ENCODE measurements around the gene LMOD3. TPM values are rescaled to one million over a fixed set of nuclear protein-coding genes. Genes with fewer than 3 reads are reported as not detected.

LMOD3 gene
- total RNA-seq, 1 donor from 2014 or later, result not detected

DNA sequence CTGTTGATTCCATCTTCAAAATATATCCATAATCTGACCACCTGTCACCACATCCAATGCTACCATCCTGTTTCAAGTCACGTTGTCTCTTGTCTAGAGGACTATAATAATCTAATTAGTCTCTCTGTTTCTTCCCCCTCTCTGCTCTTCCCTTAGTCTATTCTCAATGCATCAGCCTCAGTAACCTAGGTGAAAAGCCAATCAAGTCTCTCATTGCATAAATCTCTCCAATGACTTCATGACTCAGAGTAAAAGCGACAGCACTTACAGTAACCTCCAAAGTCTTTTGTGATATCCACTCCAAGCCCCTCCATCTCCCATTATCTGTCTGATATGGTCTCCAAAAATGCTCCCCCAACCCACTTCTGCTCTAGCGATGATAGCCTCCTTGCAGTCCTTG is 49.5 kb downstream of the LMOD3 start:
- Mint-ChIP-seq H3K4me1 (ENCODE audit: low read depth, unreplicated experiment) (peaks cover 5% of the 10 kb centered on the region), H3K4me3 (ENCODE audit: unreplicated experiment) (no peak overlapping the region), H3K27me3 (ENCODE audit: unreplicated experiment) (no peaks in the 10 kb centered on the region), H3K36me3 (ENCODE audit: unreplicated experiment) (no peaks in the 10 kb centered on the region), H3K9me3 (ENCODE audit: unreplicated experiment) (no peaks in the 10 kb centered on the region), H3K27ac (ENCODE audit: unreplicated experiment) (no peak overlapping the region)
- no peak for DNase-seq
- TF ChIP-seq, protein P1, sequence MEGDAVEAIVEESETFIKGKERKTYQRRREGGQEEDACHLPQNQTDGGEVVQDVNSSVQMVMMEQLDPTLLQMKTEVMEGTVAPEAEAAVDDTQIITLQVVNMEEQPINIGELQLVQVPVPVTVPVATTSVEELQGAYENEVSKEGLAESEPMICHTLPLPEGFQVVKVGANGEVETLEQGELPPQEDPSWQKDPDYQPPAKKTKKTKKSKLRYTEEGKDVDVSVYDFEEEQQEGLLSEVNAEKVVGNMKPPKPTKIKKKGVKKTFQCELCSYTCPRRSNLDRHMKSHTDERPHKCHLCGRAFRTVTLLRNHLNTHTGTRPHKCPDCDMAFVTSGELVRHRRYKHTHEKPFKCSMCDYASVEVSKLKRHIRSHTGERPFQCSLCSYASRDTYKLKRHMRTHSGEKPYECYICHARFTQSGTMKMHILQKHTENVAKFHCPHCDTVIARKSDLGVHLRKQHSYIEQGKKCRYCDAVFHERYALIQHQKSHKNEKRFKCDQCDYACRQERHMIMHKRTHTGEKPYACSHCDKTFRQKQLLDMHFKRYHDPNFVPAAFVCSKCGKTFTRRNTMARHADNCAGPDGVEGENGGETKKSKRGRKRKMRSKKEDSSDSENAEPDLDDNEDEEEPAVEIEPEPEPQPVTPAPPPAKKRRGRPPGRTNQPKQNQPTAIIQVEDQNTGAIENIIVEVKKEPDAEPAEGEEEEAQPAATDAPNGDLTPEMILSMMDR (IDR thresholded peaks at IDR 0.05; ENCODE audit: partially characterized antibody, unreplicated experiment), result no peak

DNA sequence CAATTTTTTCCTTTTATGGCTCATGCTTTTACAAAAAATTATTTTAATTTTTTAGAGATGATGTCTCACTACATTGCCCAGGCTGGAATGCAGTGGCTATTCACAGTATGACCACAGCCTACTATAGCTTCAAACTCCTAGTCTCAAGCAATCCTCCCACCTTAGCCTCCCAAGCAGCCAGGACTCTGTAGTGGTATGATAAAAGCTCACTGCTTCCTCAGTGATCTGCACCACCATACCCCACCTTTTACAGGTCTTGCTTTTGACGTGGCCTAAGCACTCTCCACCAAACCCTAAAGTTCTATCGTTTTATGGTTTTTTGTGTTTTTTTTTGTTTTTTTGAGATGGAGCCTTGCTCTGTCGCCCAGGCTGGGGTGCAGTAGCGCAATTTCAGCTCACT is 56.3 kb downstream of the LMOD3 start:
- no peak for DNase-seq
- Mint-ChIP-seq H3K27ac (ENCODE audit: unreplicated experiment) (no peak overlapping the region), H3K27me3 (ENCODE audit: unreplicated experiment) (no peaks in the 10 kb centered on the region), H3K4me3 (ENCODE audit: unreplicated experiment) (no peak overlapping the region), H3K36me3 (ENCODE audit: unreplicated experiment) (no peaks in the 10 kb centered on the region), H3K4me1 (ENCODE audit: low read depth, unreplicated experiment) (no peaks in the 10 kb centered on the region), H3K9me3 (ENCODE audit: unreplicated experiment) (no peaks in the 10 kb centered on the region)
- TF ChIP-seq, protein P1 (IDR thresholded peaks at IDR 0.05; ENCODE audit: partially characterized antibody, unreplicated experiment), result no peak

DNA sequence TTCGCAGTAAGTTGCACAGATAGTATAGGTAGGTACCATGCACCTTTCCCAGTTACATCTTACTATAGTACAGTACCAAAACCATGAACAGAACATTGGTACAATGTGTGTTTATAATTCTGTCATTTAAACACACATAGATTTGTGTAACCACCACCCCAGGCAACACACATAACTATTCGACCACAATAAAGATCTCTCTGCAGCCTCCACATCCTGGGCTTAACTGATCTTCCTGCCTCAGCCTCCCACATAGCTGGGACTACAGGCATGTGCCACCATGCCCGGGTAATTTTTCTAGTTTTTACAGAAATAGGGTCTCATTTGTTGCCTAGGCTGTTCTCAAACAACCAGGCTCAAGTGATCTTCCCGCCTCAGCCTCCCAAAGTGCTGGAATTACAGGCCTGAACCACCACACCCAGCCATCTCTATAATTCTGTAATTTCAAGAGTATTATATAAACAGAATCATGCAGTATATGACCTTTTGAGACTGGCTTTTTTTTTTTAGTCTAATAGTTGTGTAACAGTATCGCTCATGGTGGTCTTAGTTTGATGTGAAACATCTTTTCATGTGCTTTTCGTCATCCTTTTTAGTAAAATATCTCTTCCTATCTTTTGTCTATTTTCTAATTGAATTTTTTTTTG is 57.0 kb downstream of the LMOD3 start:
- Mint-ChIP-seq H3K36me3 (ENCODE audit: unreplicated experiment) (no peaks in the 10 kb centered on the region), H3K9me3 (ENCODE audit: unreplicated experiment) (no peaks in the 10 kb centered on the region), H3K27me3 (ENCODE audit: unreplicated experiment) (no peaks in the 10 kb centered on the region), H3K4me3 (ENCODE audit: unreplicated experiment) (no peak overlapping the region), H3K4me1 (ENCODE audit: low read depth, unreplicated experiment) (no peaks in the 10 kb centered on the region), H3K27ac (ENCODE audit: unreplicated experiment) (no peak overlapping the region)
- TF ChIP-seq, protein P1 (IDR thresholded peaks at IDR 0.05; ENCODE audit: partially characterized antibody, unreplicated experiment), result no peak
- DNase-seq, result no peak

DNA sequence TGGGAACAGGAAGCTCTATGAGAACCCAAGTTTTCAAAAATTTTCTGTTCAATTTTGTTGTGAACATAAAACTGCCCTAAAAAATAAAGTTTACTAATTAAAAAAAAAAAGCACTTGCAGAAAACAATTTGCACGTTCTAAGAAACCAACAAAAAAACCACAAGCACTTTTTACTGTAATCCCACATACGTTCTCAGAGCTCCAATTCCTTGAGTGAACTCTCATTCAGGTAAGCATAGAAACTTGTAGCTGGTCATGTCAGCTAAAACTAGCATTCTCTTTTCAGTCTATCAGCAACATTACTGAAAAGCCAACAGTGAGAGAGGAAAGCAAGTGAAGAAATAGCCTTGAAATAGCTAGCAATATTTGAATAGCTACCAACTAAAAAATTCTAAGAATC is 58.8 kb downstream of the LMOD3 start:
- TF ChIP-seq, protein P1 (IDR thresholded peaks at IDR 0.05; ENCODE audit: partially characterized antibody, unreplicated experiment), result no peak
- Mint-ChIP-seq H3K4me1 (ENCODE audit: low read depth, unreplicated experiment) (no peaks in the 10 kb centered on the region), H3K9me3 (ENCODE audit: unreplicated experiment) (no peaks in the 10 kb centered on the region), H3K4me3 (ENCODE audit: unreplicated experiment) (no peak overlapping the region), H3K27ac (ENCODE audit: unreplicated experiment) (no peak overlapping the region), H3K36me3 (ENCODE audit: unreplicated experiment) (peaks cover 9% of the 10 kb centered on the region), H3K27me3 (ENCODE audit: unreplicated experiment) (no peaks in the 10 kb centered on the region)
- DNase-seq, result no peak

DNA sequence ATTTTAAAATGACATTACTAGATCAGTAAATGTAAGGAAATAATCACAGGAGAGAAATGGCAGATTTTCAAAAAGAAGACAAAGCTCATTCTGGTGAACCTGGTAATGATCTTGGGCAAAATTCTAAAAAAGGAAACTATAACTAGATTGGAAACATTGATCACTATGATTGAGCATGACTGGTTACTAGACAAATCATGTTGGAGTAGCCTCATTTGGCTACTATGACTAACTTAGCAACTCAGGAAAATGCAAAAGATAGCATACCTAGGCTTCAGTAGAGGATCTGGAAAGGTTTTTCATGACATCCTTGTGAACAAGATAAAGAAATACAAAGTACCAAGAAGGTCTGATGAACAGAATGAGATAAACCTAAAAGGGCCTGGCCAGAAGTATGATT is 62.7 kb downstream of the LMOD3 start:
- Mint-ChIP-seq H3K4me1 (ENCODE audit: low read depth, unreplicated experiment) (no peaks in the 10 kb centered on the region), H3K36me3 (ENCODE audit: unreplicated experiment) (peaks cover 9% of the 10 kb centered on the region)

More for the DNA sequence above, 62.7 kb downstream of the LMOD3 start:
- TF ChIP-seq, protein P1 (IDR thresholded peaks at IDR 0.05; ENCODE audit: partially characterized antibody, unreplicated experiment), result no peak
- Mint-ChIP-seq H3K4me3 (ENCODE audit: unreplicated experiment) (no peak overlapping the region), H3K9me3 (ENCODE audit: unreplicated experiment) (no peaks in the 10 kb centered on the region), H3K27ac (ENCODE audit: unreplicated experiment) (no peak overlapping the region), H3K27me3 (ENCODE audit: unreplicated experiment) (no peaks in the 10 kb centered on the region)
- DNase-seq, result no peak

Measured in glutamatergic neuron (in vitro differentiated cells).